B cell (primary cell): ENCODE measurements around the gene ATP2B3. TPM values are rescaled to one million over a fixed set of nuclear protein-coding genes. Genes with fewer than 3 reads are reported as not detected.

Experiments
- ATAC-seq: fragments of 200-7000 bp; cut with Tn5 transposase; one replicate; pipeline ENCODE4 v1.10.0; 2021; ENCODE audit warnings: low read depth, mild to moderate bottlenecking, moderate number of reproducible peaks, moderate library complexity
- CTCF ChIA-PET: fragments of 350-600 bp; sonication (Branson Sonifier 250); formaldehyde crosslinking; loops from one replicate; lab custom pipeline; 2021; ENCODE audit warnings: antibody characterized with exemption, inconsistent platforms; lab: Charles Lee
- POLR2A ChIA-PET: fragments of 350-600 bp; sonication (Branson Sonifier 250); formaldehyde crosslinking; loops from one replicate; lab custom pipeline; 2021; ENCODE audit warnings: antibody characterized with exemption; lab: Charles Lee
- DNase-seq: peaks from one replicate; pipeline ENCODE4 v3.0.0; 2013
- H2AFZ ChIP-seq: 2 replicates; pipeline ENCODE4 v1.6.1; 2012; ENCODE audit warnings: mild to moderate bottlenecking, low read depth, low read length; ENCODE audit not compliant: insufficient read depth, poor library complexity, severe bottlenecking
- H3K27ac ChIP-seq, 2 donors: 1 replicate in 1 of 2; 2 replicates in 1 of 2; pipeline ENCODE4 v1.5.1; 2012 to 2013; ENCODE audit warnings: low read length in 2 of 2, mild to moderate bottlenecking in 2 of 2, moderate library complexity in 1 of 2
- H3K27me3 ChIP-seq, 4 experiments: fragments of 200-600 bp in 1 of 4; sonication (generic) in 1 of 4; replicated peaks in 1 of 4; 1 replicate in 2 of 4; 2 replicates in 2 of 4; pipeline versions ENCODE4 v1.6.1 to v1.7.0; 2013 to 2016; ENCODE audit warnings: low read length in 3 of 4, mild to moderate bottlenecking in 2 of 4, mixed read lengths in 1 of 4, moderate library complexity in 1 of 4; ENCODE audit not compliant: insufficient read depth in 4 of 4, control insufficient read depth in 3 of 4; ENCODE audit errors: control extremely low read depth in 1 of 4
- H3K36me3 ChIP-seq, 2 experiments: replicated peaks in 1 of 2; 1 replicate in 1 of 2; 2 replicates in 1 of 2; pipeline versions ENCODE4 v1.6.1 to v1.7.1; 2013; ENCODE audit warnings: low read length in 1 of 2; ENCODE audit not compliant: insufficient read depth in 2 of 2, control insufficient read depth in 1 of 2; ENCODE audit errors: control extremely low read depth in 1 of 2, extremely low read depth in 1 of 2
- H3K4me1 ChIP-seq, 2 donors: fragments of 200-600 bp in 1 of 2; sonication (generic) in 1 of 2; 1 replicate in 1 of 2; 2 replicates in 1 of 2; pipeline versions ENCODE4 v1.5.1 to v1.6.1; 2013 to 2017; ENCODE audit warnings: low read length in 2 of 2; ENCODE audit not compliant: control insufficient read depth in 2 of 2, insufficient read depth in 2 of 2
- H3K4me2 ChIP-seq: replicated peaks from 2 replicates; pipeline ENCODE3; 2012; ENCODE audit warnings: mild to moderate bottlenecking, low read depth, low read length; ENCODE audit not compliant: poor library complexity, severe bottlenecking
- H3K4me3 ChIP-seq, 5 experiments: fragments of 200-600 bp in 1 of 5; sonication (generic) in 1 of 5; 1 replicate in 3 of 5; 2 replicates in 2 of 5; pipeline versions ENCODE4 v1.5.1 to v1.7.0; 2011 to 2016; ENCODE audit warnings: low read length in 4 of 5, mild to moderate bottlenecking in 4 of 5, low read depth in 2 of 5, control low read depth in 1 of 5, moderate library complexity in 1 of 5; ENCODE audit not compliant: insufficient read depth in 1 of 5; ENCODE audit errors: control extremely low read depth in 1 of 5, extremely low read depth in 1 of 5
- H3K79me2 ChIP-seq: fragments of 200-600 bp; sonication (generic); one replicate; pipeline ENCODE4 v1.6.0; 2016; ENCODE audit warnings: low read length; ENCODE audit not compliant: control insufficient read depth, insufficient read depth
- H3K9ac ChIP-seq: fragments of 200-600 bp; sonication (generic); 2 replicates; pipeline ENCODE4 v1.6.1; 2017; ENCODE audit warnings: mild to moderate bottlenecking, low read length, moderate library complexity
- H3K9me3 ChIP-seq, 3 donors: one replicate each; pipeline versions ENCODE4 v1.6.1 to v1.7.1; 2013; ENCODE audit warnings: low read length in 2 of 3; ENCODE audit not compliant: control insufficient read depth in 2 of 3, insufficient read depth in 1 of 3; ENCODE audit errors: control extremely low read depth in 1 of 3
- H4K20me1 ChIP-seq: 2 replicates; pipeline ENCODE4 v1.6.0; 2012; ENCODE audit warnings: mild to moderate bottlenecking, low read length; ENCODE audit not compliant: insufficient read depth, control insufficient read depth, poor library complexity, severe bottlenecking
- H3K27ac Mint-ChIP-seq: one replicate; pipeline ENCODE4 v1.8.0; 2021; ENCODE audit warnings: mixed read lengths
- H3K27me3 Mint-ChIP-seq: one replicate; pipeline ENCODE4 v1.8.0; 2021; ENCODE audit warnings: mixed read lengths
- H3K4me1 Mint-ChIP-seq: one replicate; pipeline ENCODE4 v1.8.0; 2021; ENCODE audit warnings: mixed read lengths
- H3K4me3 Mint-ChIP-seq: one replicate; pipeline ENCODE4 v1.8.0; 2021; ENCODE audit warnings: mixed read lengths
- H3K9me3 Mint-ChIP-seq: one replicate; pipeline ENCODE4 v1.8.0; 2022; ENCODE audit warnings: mixed read lengths; ENCODE audit not compliant: insufficient read depth
- CTCF ChIP-seq: fragments of 200-600 bp; IDR thresholded peaks from one replicate; pipeline ENCODE4 v1.8.0; 2022; ENCODE audit warnings: antibody characterized with exemption, mild to moderate bottlenecking
- EZH2 ChIP-seq: IDR thresholded peaks from 2 replicates; pipeline ENCODE4 v1.6.1; 2012; ENCODE audit warnings: borderline replicate concordance, low read depth, mild to moderate bottlenecking, moderate library complexity, low read length; ENCODE audit not compliant: insufficient read depth, poor library complexity, severe bottlenecking
- WGBS: methylation state at CpG from one replicate; pipeline ENCODE4 v1.1.5; 2013; ENCODE audit warnings: missing lambda C conversion rate; ENCODE audit not compliant: insufficient coverage; 5-methylcytosine and 5-hydroxymethylcytosine counted together
- intact Hi-C: fragments of 100-400 bp; cut with micrococcal nuclease; formaldehyde crosslinking; loops from one replicate; pipeline ENCODE4 v1.10.0; 2022
- polyA plus RNA-seq: library from polyadenylated mRNA; depleted of rRNA; stranded (reverse); fragments of >200 nt; gene quantifications from 2 replicates; pipeline ENCODE4 v1.2.3, GENCODE V29; 2012
- total RNA-seq, 2 donors: library from RNA; stranded (reverse); fragments of 120-200 nt in 1 of 2; gene quantifications; 1 replicate in 1 of 2; 2 replicates in 1 of 2; pipeline versions ENCODE4 v1.2.3 to v1.2.4, GENCODE V29; 2013 to 2022

The ATP2B3 gene
- total and polyA plus RNA-seq, 2 donors (not counting 1 experiment from before 2014, with no cell fraction given): not detected

- peaks cover 0 to 43% of the 10 kb centered on the region in 2 experiments for H3K36me3 ChIP-seq
- H3K4me3 ChIP-seq: no peak overlapping the region
- no peaks in the 10 kb centered on the region for H3K9me3 Mint-ChIP-seq
- no peak overlapping the region for H3K9ac ChIP-seq
- DNase-seq (no peak), ATAC-seq (no peak)
- H3K79me2 ChIP-seq: no peaks in the 10 kb centered on the region
- H3K27me3 ChIP-seq: no peaks in the 10 kb centered on the region
- WGBS: 100% methylated on average over 3 of the region's 10 CpGs
- H3K4me3 Mint-ChIP-seq: no peak overlapping the region
- peak overlapping the region; percentile 15 for H3K27ac Mint-ChIP-seq
- H2AFZ ChIP-seq: no peak overlapping the region
- TF ChIP-seq EZH2 (no peak), CTCF (no peak)
- peaks cover 38% of the 10 kb centered on the region for H3K4me1 Mint-ChIP-seq
- peaks cover 22 to 50% of the 10 kb centered on the region in 2 donors for H3K4me1 ChIP-seq
- intact Hi-C loops: no loop called here
- no peak overlapping the region for H3K27ac ChIP-seq
- ChIA-PET POLR2A (no interaction called here), CTCF (no interaction called here)
- peaks cover 19% of the 10 kb centered on the region for H4K20me1 ChIP-seq
- no peaks in the 10 kb centered on the region for H3K27me3 Mint-ChIP-seq
- no peak overlapping the region for H3K4me2 ChIP-seq
- no peaks in the 10 kb centered on the region for H3K9me3 ChIP-seq
Observed at GRCh38 chrX:153587342-153587741, 69.9 kb downstream of the ATP2B3 start.

GRCh38 chrX:153588021-153588781 is 70.8 kb downstream of the ATP2B3 start:
- Histone ChIP-seq H3K27ac (no peak overlapping the region), H4K20me1 (peaks cover 19% of the 10 kb centered on the region), H2AFZ (no peak overlapping the region), H3K36me3 (peaks cover 0 to 44% of the 10 kb centered on the region in 2 experiments), H3K79me2 (no peaks in the 10 kb centered on the region), H3K4me1 (peaks cover 16 to 41% of the 10 kb centered on the region in 2 donors), H3K9ac (no peak overlapping the region), H3K27me3 (no peaks in the 10 kb centered on the region), H3K4me3 (no peak overlapping the region), H3K9me3 (no peaks in the 10 kb centered on the region), H3K4me2 (no peak overlapping the region)
- CTCF ChIA-PET: no interaction called here
- TF ChIP-seq EZH2 (no peak), CTCF (no peak)
- no peaks in the 10 kb centered on the region for H3K9me3 Mint-ChIP-seq
- DNase-seq: no peak
- WGBS: 99% methylated on average over 12 of the region's 18 CpGs
- intact Hi-C loops: no loop called here
- POLR2A ChIA-PET: interaction anchor here (0.6 kb wide), 1 partner anchor 289 kb away, joined by 3 read pairs; no protein-coding TSS in a partner anchor
- peaks cover 29% of the 10 kb centered on the region for H3K4me1 Mint-ChIP-seq
- H3K27me3 Mint-ChIP-seq: no peaks in the 10 kb centered on the region
- H3K27ac Mint-ChIP-seq: peak overlapping the region; percentile 32
- H3K4me3 Mint-ChIP-seq: no peak overlapping the region
- no peak for ATAC-seq
